ENCODE data around the gene ISLR2. TPM values are rescaled to one million over a fixed set of nuclear protein-coding genes. Genes with fewer than 3 reads are reported as not detected.
"Not testable (repeated sequence)": the region's sequence is repeated elsewhere in the genome, so short reads cannot be mapped to it uniquely, and the experiment has no call there.

ISLR2 gene
- total RNA-seq, 1 donor from 2014 or later = 1.5 TPM

DNA sequence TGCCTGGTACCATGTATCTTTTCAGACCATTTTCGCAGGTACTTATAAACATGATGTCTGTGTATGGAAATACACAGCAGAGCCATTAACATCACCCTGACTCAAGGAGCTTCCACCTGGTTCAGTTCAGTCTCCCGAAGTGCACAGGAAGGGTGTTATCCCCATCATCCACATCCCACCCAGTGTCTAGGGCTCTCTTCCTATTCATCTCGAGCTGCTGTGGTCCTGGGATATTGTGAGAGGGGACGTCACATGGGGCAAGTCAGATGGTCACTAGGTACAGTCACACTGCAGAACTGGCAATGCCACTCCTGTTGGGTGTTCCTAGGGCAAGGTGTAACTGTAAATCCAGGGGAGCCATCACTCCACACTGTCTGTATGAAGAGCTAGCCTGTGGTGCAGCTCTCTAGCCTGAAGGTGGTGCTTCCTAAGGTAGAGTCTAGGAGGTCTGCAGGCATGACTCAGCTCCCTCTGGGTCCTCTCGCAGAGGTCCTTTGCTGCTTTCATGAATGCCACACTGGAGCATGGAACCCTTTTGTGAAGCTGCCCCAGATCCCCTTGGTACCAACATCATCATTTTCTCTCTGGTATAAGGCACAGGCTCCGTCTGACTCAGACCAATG, 13.9 kb downstream of the ISLR2 start:
- DNase-seq (ENCODE audit: low spot score) = no peak
- no peak for ATAC-seq
- intact Hi-C loops (cut with DNase I) = no loop called here

DNA sequence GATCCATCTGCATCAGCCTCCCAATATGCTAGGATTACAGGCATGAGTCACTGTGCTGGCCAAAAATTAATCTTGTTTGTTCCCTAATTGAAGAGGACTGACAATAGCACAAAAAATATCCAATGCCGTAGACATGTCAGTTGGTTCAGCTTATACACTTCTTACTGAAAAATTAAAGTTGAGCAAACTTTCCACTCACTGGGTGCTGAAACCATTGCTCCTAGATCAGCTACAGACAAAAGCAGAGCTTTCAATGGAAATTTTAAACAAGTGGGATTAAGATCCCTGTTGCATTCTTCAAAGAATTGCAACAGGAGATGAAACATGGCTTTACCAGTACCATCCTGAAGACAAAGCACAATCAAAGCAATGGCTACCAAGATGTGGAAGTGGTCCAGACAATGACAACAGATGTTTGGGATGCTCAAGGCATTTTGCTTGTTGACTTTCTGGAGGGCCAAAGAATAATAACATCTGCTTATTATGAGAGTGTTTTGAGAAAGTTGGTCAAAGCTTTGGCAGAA, 16.0 kb downstream of the ISLR2 start:
- DNase-seq (ENCODE audit: low spot score) (no peak), ATAC-seq (no peak)
- intact Hi-C loops (cut with DNase I) = no loop called here

DNA sequence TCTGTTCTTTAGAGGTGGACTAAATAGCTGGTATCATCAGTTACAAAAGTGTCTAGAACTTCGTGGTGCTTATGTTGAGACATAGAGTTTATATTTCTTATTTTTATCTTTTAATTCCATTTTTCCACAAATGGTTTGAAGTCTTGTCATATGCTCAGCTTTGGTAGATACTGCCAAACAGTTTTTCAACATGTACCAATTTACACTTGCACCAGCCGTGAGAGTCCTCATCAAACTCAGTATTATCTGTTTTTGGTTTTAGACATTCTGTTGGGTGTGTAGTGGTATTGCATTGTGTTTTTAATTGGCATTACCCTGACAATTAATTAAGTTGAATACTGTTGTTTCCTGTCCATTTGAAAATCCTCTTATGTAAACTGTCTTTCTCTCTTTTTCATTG, 16.7 kb downstream of the ISLR2 start:
- ATAC-seq (no peak), DNase-seq (ENCODE audit: low spot score) (no peak)
- intact Hi-C loops (cut with DNase I) = no loop called here

DNA sequence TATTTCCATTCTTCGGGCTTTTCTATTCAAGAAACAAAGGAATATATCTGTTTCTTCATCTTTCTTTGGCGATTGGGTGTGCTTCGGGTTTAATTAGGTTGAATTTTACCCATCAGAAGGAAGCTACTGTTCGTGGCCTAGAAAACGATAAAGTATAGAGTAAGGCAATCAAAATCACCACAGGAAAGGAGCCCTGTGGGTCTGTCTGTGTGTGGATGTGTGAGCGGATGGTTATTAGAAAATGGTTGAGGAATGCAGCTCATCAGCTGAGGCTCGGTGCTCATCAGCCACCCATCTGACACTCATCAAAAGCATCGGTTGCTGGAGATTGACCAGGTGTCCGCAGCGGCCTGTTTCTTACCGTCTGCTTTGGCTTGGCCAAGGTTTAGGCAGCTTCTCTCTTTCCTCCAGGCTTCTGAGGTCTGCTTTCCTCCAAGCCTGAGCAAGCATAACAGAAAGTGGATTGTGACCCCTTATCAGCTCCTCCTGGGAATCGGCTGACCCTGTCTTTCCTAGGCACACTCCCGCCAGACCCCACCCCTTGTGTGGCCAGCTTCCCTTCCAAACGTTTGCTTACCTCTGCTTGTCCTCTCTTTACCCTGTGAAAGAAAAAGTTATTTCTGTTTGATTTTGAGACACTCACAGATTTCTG, 25.5 kb downstream of the ISLR2 start:
- ATAC-seq (no peak), DNase-seq (ENCODE audit: low spot score) (no peak)
- intact Hi-C loops (cut with DNase I) = no loop called here

DNA sequence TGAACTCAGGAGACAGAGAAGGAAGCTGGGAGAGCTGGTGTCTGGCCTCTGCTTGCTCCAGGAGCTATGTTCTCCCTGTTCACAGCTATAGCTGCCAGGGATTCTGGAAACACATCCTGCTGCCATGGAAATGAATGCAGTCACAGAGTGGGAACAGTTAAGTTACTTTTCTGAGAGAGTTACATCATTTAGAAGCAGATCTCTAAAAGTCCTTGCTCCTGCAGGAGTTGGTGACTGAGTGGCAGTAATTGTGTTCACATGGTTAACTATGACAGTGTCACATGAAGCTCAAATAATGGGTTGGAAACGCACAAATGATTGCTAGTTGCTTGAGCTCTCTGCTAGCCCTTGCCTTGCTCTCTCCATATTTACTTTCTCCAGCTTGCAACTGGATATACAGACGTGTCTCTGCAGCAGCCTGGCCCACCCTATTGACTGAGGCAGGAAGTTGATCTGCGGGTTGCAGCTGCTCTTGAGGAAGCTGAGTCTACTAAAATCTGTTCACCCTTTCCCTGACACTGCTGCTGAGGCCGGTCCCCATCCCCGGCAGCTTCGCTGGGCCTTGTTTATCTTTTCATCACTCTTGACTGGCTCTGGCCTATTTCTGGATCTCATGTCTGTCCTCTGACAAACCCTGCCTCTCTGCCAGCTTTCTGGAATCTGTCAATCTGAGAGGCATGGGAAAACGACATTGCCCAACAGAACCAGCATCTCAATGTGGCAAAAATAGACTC, 26.5 kb downstream of the ISLR2 start:
- intact Hi-C loops (cut with DNase I) = no loop called here
- no peak for DNase-seq (ENCODE audit: low spot score)
- ATAC-seq = peak; percentile 65

GRCh38 chr15:74157868-74158827, 27.8 kb downstream of the ISLR2 start:
- DNase-seq (ENCODE audit: low spot score) (no peak), ATAC-seq (no peak)
- intact Hi-C loops (cut with DNase I) = no loop called here

DNA sequence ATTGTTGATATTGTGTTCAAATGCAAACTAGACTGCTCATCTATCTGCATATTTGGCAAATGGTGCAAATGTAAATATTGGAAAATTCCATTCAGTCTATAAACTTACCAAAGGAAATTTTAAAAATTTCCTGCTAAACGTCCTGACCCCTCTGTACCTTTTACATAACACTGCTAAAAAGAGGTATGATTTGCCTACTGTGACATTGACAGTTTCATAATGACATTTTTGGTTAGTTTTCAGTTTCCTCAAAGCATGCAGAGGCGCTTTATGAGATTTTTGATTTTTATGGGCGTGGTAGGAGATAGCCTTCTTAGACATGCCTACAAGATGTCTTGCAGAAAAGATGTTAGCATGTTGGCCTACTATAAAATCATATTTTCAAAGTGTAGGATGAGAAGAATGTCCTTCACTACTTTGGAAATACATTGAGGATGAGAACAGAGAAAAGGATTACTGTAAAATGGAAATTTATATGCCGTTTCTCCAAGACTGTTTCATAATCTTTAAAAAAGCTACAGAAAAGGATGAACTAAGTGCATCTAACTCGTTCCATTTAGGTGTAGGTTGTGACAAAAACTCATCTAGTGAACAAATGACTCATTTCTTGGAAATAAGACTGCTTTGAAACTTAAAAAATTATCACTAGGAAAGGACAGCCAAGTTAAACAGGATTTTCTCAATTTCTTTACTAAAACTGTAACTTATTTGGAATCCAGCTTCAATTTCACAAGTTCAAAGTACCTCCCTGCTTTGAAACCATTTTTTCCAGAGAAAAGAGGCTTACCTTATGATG, 28.7 kb downstream of the ISLR2 start:
- intact Hi-C loops (cut with DNase I) = no loop called here
- ATAC-seq (peak; percentile 60), DNase-seq (ENCODE audit: low spot score) (no peak)

GRCh38 chr15:74159773-74160172, 29.4 kb downstream of the ISLR2 start:
- DNase-seq (ENCODE audit: low spot score) (no peak), ATAC-seq (no peak)
- intact Hi-C loops (cut with DNase I) = no loop called here

DNA sequence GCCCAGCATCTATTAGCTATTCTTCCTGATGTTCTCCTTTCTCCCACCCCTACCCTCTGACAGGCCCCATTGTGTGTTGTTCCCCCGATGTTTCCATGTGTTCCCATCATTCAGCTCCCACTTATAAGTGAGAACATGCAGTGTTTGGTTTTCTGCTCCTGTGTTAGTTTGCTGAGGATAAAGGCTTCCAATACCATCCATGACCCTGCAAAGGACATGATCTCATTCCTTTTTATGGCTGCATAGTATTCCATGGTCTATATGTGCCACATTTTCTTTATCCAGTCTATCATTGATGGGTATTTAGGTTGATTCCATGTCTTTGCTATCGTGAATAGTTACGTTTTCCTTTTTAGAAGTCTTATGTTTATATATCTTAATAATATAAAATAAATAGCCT, 30.0 kb downstream of the ISLR2 start:
- intact Hi-C loops (cut with DNase I); ATAC-seq; DNase-seq (ENCODE audit: low spot score): not testable (repeated sequence)

DNA sequence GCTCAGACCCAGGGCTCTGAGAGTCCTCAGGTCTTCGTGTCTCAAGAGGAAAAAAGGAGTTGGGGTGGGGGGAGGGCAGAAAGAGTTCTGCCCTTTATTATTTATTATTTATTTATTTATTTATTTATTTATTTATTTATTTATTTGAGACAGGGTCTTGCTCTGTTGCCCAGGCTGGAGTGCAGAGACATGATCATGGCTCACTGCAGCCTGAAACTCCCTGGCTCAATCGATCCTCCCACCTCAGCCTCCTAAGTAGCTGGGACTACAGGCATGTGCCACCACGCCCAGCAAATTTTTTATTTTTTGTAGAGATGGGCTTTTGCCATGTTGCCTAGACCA, 31.8 kb downstream of the ISLR2 start:
- ATAC-seq; DNase-seq (ENCODE audit: low spot score); intact Hi-C loops (cut with DNase I): not testable (repeated sequence)

- DNase-seq (ENCODE audit: low spot score) = no peak
- ATAC-seq = no peak
- intact Hi-C loops (cut with DNase I) = no loop called here
Measured at GRCh38 chr15:74165461-74165860, 35.1 kb downstream of the ISLR2 start.

GRCh38 chr15:74167891-74168331, 37.5 kb downstream of the ISLR2 start:
- intact Hi-C loops (cut with DNase I) = no loop called here
- DNase-seq (ENCODE audit: low spot score) (no peak), ATAC-seq (no peak)

GRCh38 chr15:74168711-74169126, 38.3 kb downstream of the ISLR2 start:
- intact Hi-C loops (cut with DNase I) = no loop called here
- DNase-seq (ENCODE audit: low spot score) = no peak
- peak; percentile 65 for ATAC-seq

GRCh38 chr15:74170071-74170844, 39.9 kb downstream of the ISLR2 start:
- DNase-seq (ENCODE audit: low spot score) = no peak
- intact Hi-C loops (cut with DNase I) = no loop called here
- no peak for ATAC-seq

DNA sequence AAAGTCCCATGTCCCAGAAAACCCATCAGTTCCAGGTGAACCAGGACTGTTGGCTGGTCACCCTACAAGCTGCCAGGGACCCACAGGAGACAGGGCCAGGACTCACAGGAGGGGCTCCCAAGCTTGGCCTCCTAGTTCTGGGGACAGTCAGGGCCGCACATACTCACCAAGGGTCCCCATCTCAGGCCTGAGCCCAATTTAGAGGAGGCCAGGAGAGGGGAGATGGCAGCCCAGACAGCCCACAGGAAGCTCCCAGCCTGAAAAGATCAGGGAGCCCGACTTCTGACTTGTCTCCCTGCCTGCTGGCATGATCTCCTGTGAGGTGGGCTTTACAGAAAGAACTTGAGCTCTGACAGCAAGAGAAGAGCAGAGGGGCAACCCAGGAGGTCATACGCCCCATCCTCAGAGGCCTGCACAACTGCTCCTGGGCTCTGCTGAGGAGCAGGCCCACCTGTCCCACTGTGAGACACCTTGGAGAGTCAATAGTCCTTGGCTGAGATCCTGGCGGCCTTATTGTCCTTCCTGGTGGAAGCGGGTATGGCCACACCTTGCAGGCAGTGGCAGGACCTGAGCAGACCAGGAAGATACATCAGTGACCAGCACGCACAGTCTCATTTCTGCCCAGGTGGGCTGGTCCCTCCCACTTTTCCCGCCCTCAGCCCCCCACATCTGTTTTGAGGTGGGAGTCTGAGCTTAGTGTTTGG, 40.6 kb downstream of the ISLR2 start:
- no peak for ATAC-seq
- DNase-seq (ENCODE audit: low spot score) = no peak
- intact Hi-C loops (cut with DNase I) = no loop called here

- intact Hi-C loops (cut with DNase I) = no loop called here
- no peak for DNase-seq (ENCODE audit: low spot score)
Measured at GRCh38 chr15:74171965-74172541, 41.7 kb downstream of the ISLR2 start.

More at GRCh38 chr15:74171965-74172541, 41.7 kb downstream of the ISLR2 start:
- ATAC-seq = peak; percentile 0
